Measurements from ENCODE around the gene CLCF1.

CLCF1 gene

DNA sequence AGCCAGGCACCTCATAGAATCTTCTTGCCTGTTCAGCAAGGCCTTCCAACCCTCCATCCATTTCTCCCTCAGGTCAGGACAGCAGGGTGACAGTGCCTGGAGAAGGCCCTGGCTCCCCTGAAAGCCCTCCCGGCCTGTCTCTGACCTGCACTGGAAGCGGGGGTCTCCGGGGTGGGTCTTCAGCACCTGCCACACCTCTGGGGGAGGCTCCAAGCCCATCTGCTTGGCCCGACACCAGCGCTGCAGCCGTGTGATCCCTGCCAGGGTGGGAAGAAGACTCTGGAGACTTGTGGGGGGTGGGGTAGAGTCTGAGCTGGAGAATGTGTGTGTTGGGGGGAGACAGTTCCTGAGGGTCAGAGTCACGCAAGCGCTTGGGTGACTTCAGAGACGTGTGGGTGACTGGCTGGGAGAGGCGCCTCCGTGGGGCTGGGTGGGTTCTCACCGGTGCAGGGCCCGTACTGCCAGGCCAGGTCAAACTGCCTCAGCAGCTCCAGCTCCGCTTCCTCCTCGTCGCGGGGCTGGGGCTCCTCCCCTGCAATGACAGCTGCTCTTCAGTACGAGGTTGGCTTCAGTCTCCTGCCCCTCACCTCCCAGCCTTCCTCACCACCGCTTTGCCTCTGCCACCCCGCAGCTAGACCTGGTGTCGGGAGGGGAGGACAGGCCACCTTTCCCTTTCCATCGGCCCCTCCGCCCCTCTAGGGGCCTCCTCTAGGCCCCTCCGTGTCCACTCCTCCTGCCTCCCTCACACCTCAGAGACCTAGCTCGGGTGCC is 20.7 kb downstream of the CLCF1 start:
- no peaks in the 10 kb centered on the region for H3K36me3 Mint-ChIP-seq (ENCODE audit: low read depth)
- no peaks in the 10 kb centered on the region for H3K27me3 Mint-ChIP-seq
- H3K4me1 Mint-ChIP-seq (ENCODE audit: low read depth): peaks cover 75% of the 10 kb centered on the region
- peak overlapping the region; percentile 99 for H3K4me3 Mint-ChIP-seq
- H3K27ac Mint-ChIP-seq: peak overlapping the region; percentile 98
- no peaks in the 10 kb centered on the region for H3K9me3 Mint-ChIP-seq

GRCh38 chr11:67351275-67352005 is 22.0 kb downstream of the CLCF1 start:
- Mint-ChIP-seq H3K27me3 (no peaks in the 10 kb centered on the region), H3K9me3 (no peaks in the 10 kb centered on the region), H3K4me3 (peak overlapping the region; percentile 34), H3K36me3 (ENCODE audit: low read depth) (no peaks in the 10 kb centered on the region), H3K27ac (peak overlapping the region; percentile 70), H3K4me1 (ENCODE audit: low read depth) (peaks cover 70% of the 10 kb centered on the region)

DNA sequence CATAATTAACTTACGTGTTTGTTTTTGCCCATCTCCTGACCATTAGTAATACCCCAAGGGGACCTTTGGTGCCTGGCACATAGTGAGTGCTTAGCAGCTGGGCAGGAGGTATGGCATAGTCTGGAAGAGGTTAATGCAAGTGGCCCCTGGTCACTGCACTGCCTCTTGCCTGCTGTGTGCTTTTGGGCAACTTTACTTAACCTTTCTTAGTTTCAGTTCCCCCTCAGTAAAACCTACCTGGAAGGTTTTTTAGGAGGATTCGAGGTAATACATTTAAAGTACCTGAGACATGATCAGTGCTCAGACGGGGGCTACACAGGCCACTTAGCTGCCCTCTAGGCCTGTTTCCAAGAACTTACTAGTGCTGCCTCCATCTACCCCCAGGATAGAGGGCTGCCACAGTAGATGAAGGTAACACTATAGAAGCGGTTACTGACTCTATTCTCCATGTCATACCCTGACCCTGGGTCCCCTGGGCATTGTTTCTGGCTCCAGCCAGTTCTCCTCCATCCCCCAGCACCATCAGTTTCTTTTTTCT is 23.4 kb downstream of the CLCF1 start:
- Mint-ChIP-seq H3K4me3 (no peak overlapping the region), H3K4me1 (ENCODE audit: low read depth) (peaks cover 73% of the 10 kb centered on the region)

GRCh38 chr11:67349457-67349856 is 23.9 kb downstream of the CLCF1 start:
- Mint-ChIP-seq H3K36me3 (ENCODE audit: low read depth) (no peaks in the 10 kb centered on the region), H3K27me3 (no peaks in the 10 kb centered on the region), H3K9me3 (no peaks in the 10 kb centered on the region), H3K4me3 (no peak overlapping the region), H3K27ac (no peak overlapping the region), H3K4me1 (ENCODE audit: low read depth) (peaks cover 73% of the 10 kb centered on the region)

More for the DNA sequence above, 23.4 kb downstream of the CLCF1 start:
- Mint-ChIP-seq H3K27me3 (no peaks in the 10 kb centered on the region), H3K36me3 (ENCODE audit: low read depth) (no peaks in the 10 kb centered on the region), H3K27ac (no peak overlapping the region), H3K9me3 (no peaks in the 10 kb centered on the region)

GRCh38 chr11:67349036-67349435 is 24.4 kb downstream of the CLCF1 start:
- H3K27ac Mint-ChIP-seq: no peak overlapping the region
- H3K4me3 Mint-ChIP-seq: no peak overlapping the region
- no peaks in the 10 kb centered on the region for H3K36me3 Mint-ChIP-seq (ENCODE audit: low read depth)
- peaks cover 73% of the 10 kb centered on the region for H3K4me1 Mint-ChIP-seq (ENCODE audit: low read depth)
- H3K9me3 Mint-ChIP-seq: no peaks in the 10 kb centered on the region
- no peaks in the 10 kb centered on the region for H3K27me3 Mint-ChIP-seq

DNA sequence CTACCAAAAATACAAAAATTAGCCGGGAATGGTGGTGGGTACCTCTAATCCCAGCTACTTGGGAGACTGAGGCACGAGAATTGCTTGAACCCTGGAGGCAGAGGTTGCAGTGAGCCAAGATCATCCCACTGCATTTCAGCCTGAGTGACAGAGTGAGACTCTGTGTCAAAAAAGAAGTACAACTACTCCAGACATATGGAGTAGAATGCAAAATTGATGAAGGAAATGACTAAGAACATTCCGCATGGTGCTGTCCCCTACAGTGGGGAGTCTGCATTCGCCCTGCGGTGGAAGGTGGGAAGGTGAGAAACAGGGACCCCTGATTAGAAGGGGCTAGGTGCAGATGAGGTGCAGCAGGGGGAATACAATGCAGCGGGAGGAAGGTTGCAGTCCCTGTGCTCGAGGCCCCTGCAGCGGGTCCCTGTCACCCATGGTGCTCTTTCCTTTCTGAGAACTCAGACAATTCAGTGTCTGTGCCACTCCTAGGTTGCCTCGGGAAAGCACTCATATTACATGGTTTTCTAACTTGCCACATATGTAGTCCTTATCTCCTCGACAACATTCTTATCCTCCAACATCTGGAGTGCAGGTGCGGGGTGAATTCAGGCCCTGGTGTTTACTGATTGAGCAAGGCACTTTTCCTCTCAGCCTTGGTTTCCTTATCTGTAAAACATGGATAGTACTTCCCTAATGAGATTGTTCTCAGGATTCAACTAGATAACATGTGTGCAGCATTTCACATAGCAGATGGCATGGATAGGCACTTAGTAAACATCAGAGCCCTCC is 25.2 kb downstream of the CLCF1 start:
- peak overlapping the region; percentile 46 for H3K27ac Mint-ChIP-seq
- no peaks in the 10 kb centered on the region for H3K36me3 Mint-ChIP-seq (ENCODE audit: low read depth)
- H3K9me3 Mint-ChIP-seq: no peaks in the 10 kb centered on the region
- no peaks in the 10 kb centered on the region for H3K27me3 Mint-ChIP-seq
- H3K4me1 Mint-ChIP-seq (ENCODE audit: low read depth): peaks cover 65% of the 10 kb centered on the region
- no peak overlapping the region for H3K4me3 Mint-ChIP-seq

DNA sequence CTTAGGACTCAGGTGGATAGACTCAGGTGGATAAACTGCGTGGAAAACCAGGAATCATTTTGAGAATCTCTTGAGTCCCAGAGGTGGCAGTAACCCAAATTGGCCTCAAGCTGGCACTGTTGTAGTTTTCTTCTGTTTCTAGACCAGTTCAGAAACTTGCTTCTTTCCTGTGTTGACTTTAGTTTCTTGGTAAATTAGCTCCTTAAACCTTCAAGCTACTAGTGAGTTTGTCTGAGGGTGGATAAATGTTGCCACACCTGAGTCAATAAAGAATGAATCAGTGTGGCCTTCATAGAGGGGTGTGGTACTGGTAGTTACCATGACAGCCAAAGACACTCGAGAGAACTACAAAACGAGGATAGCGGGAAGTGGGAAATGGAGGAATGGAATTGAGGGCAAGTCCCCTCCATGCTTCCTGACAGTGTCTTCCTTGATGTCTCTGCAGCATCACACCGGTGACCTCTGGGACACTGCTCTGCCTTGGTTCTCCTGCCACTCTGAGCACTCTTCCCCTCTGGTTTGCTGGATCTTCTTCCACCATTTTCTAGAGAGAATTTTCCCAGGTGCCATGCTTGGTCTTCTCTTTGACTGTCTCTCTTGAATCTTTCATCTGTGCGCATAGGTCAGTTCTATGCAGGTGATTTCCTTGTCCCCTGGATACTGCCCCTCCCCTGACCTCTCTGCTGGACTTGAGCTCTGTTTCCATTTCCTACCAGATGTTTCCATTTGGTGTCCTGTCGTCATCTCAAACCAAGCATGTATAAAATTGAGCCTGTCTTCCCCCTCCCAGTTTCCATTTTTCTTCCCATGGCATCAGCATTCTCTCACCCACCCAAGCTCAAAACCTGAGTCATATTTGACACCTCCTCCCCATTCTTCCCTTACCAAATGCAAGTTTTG is 27.2 kb downstream of the CLCF1 start:
- H3K4me1 Mint-ChIP-seq (ENCODE audit: low read depth): peaks cover 54% of the 10 kb centered on the region
- H3K27me3 Mint-ChIP-seq: no peaks in the 10 kb centered on the region
- H3K9me3 Mint-ChIP-seq: no peaks in the 10 kb centered on the region
- no peak overlapping the region for H3K4me3 Mint-ChIP-seq
- H3K36me3 Mint-ChIP-seq (ENCODE audit: low read depth): no peaks in the 10 kb centered on the region
- peak overlapping the region; percentile 71 for H3K27ac Mint-ChIP-seq

DNA sequence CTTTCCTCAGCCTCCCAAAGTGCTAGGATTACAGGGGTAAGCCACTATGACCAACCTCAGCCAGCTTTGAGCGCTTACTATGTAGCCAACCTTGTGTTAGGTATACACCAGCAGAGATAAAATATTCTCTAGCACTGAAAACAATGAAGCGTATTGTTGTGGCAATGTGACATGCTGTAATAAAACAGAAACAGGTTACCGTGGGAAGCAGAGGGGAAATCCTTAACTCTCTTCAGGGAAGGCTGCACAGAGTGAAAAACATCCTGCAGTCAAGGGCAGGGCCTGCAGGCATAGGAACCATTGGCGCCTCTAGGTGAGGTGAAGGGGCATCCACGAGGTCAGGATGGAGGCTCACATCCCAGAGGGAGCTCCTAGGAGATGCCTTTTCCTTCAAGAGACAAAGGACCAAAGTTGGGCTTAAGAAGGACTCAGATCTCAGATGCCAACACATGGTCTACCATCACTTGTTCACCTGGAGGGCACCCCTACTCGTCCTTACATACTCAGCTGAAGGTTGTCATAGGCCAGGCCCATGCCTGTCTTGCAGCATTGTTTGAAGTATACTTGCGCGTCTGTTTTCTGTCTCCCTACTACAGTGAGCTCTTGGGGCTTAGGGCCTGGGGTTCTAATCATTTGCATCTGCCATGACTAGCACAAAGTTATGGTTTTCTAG is 28.0 kb downstream of the CLCF1 start:
- Mint-ChIP-seq H3K4me3 (no peak overlapping the region), H3K27ac (peak overlapping the region; percentile 71), H3K9me3 (no peaks in the 10 kb centered on the region), H3K27me3 (no peaks in the 10 kb centered on the region), H3K4me1 (ENCODE audit: low read depth) (peaks cover 50% of the 10 kb centered on the region), H3K36me3 (ENCODE audit: low read depth) (no peaks in the 10 kb centered on the region)

DNA sequence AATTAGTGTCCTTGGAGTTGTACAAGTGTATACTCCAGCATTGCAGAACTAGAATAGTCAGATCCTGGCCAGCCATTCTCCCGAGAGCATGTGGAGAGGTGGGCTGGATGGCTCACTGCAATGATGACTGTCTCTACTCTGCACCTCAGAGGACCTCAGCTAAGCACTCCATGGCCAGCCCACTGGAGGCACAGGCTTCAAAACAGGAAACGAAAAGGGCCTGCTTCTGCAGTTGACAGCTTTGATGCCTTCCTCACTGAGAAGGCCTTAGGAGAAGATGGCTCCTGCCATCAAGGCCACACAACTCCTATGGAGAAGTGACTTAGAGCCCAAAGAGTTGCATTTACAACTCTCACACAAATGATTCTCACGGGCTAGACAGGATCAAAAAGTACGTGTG is 29.1 kb downstream of the CLCF1 start:
- H3K4me1 Mint-ChIP-seq (ENCODE audit: low read depth): peaks cover 47% of the 10 kb centered on the region
- peak overlapping the region; percentile 19 for H3K4me3 Mint-ChIP-seq
- no peaks in the 10 kb centered on the region for H3K27me3 Mint-ChIP-seq
- H3K9me3 Mint-ChIP-seq: no peaks in the 10 kb centered on the region
- H3K36me3 Mint-ChIP-seq (ENCODE audit: low read depth): no peaks in the 10 kb centered on the region
- peak overlapping the region; percentile 61 for H3K27ac Mint-ChIP-seq

DNA sequence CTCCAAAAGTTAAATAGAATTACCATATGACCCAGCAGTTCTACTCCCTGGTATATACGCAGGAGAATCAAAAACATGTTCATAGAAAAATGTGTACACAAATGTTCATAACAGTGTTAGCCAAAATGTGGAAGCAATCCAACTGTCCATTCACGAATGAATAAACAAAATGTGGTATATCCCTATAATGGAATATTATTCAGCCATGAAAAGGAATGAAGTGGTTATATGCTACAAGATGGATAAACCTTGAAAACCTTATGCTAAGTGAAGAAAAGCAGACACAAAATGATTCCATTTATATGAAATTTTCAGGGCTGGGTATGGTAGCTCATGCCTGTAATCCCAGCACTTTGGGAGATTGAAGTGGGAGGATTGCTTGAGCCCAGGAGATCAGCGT is 36.1 kb downstream of the CLCF1 start:
- H3K27me3 Mint-ChIP-seq: no peaks in the 10 kb centered on the region
- H3K4me3 Mint-ChIP-seq: no peak overlapping the region
- H3K4me1 Mint-ChIP-seq (ENCODE audit: low read depth): no peaks in the 10 kb centered on the region
- H3K36me3 Mint-ChIP-seq (ENCODE audit: low read depth): no peaks in the 10 kb centered on the region
- no peak overlapping the region for H3K27ac Mint-ChIP-seq
- no peaks in the 10 kb centered on the region for H3K9me3 Mint-ChIP-seq

DNA sequence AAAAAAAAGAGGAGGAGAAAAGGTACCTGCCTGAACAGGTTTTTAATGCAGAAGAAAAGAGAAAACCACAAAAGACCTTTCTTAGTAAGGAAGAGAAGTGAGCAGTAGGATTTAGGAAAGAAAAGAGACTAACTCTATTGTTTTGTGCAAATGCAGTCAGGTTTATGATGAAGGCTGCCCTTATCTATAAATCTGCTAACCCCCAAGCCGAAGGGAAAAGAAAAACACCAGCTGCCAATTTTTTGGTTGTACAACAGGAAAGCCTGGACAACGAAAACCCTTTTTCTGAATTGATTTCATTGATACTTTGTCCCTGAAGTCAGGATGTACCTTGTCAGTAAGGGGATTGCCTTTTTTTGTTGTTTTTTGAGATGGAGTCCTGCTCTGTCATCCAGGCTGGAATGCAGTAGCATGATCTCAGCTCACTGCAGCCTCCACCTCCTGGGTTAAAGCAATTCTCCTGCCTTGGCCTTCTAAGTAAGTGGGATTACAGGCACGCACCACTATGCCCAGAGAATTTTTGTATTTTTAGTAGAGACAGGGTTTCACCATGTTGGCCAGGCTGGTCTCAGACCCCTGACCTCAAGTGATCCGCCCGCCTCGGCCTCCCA is 41.2 kb downstream of the CLCF1 start:
- H3K27ac Mint-ChIP-seq: no peak overlapping the region
- no peaks in the 10 kb centered on the region for H3K27me3 Mint-ChIP-seq
- H3K36me3 Mint-ChIP-seq (ENCODE audit: low read depth): no peaks in the 10 kb centered on the region
- H3K4me3 Mint-ChIP-seq: no peak overlapping the region
- H3K9me3 Mint-ChIP-seq: no peaks in the 10 kb centered on the region
- no peaks in the 10 kb centered on the region for H3K4me1 Mint-ChIP-seq (ENCODE audit: low read depth)

GRCh38 chr11:67323526-67323925 is 49.9 kb downstream of the CLCF1 start:
- peaks cover 4% of the 10 kb centered on the region for H3K36me3 Mint-ChIP-seq (ENCODE audit: low read depth)
- H3K27ac Mint-ChIP-seq: no peak overlapping the region
- H3K9me3 Mint-ChIP-seq: no peaks in the 10 kb centered on the region
- H3K4me1 Mint-ChIP-seq (ENCODE audit: low read depth): peaks cover 4% of the 10 kb centered on the region
- H3K27me3 Mint-ChIP-seq: peaks cover 2% of the 10 kb centered on the region
- no peak overlapping the region for H3K4me3 Mint-ChIP-seq

DNA sequence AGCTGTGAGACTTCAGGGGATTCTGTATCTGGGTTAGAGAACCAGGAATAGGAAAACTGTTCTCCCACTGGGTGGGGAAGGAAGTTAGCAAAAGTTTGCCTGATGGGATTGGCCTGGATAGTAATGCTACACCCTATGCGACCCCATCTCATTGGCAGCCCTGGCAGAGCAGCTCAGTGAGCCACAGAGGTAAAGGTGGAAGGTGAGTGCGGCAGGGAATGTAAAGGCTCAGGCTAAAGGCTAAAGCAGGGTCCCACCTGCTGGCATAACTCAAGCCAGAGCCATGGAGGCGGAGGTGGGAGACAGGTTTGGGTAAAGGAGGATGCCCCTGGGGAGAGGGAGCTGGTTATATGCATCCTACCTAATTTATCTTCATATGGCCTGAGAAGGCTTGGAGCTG is 51.3 kb downstream of the CLCF1 start:
- Mint-ChIP-seq H3K9me3 (no peaks in the 10 kb centered on the region), H3K4me1 (ENCODE audit: low read depth) (peaks cover 13% of the 10 kb centered on the region), H3K27me3 (peaks cover 3% of the 10 kb centered on the region), H3K36me3 (ENCODE audit: low read depth) (peaks cover 4% of the 10 kb centered on the region), H3K4me3 (no peak overlapping the region), H3K27ac (no peak overlapping the region)
